RWPE1 (cell line): ENCODE measurements around the gene USP37.
"Not testable (repeated sequence)": the region's sequence is repeated elsewhere in the genome, so short reads cannot be mapped to it uniquely, and the experiment has no call there.

Experiments used
- CTCF ChIA-PET: fragments of 350-600 bp; sonication (Branson Sonifier 250); formaldehyde crosslinking; extraction: SDS; loops from one replicate; lab custom pipeline; 2021; lab: Yijun Ruan, JAX
- POLR2A ChIA-PET: fragments of 400-600 bp; formaldehyde crosslinking; extraction: SDS; loops from one replicate; lab custom pipeline; 2020; ENCODE audit warnings: antibody characterized with exemption; ENCODE audit not compliant: low non-redundant PET; lab: Yijun Ruan, JAX
- DNase-seq: peaks from one replicate; pipeline ENCODE4 v3.0.0; 2012; ENCODE audit warnings: low spot score
- H3K27ac ChIP-seq: fragments of 450-650 bp; 2 replicates; pipeline ENCODE4 v1.5.1; 2017
- CTCF ChIP-seq: fragments of 450-650 bp; conservative IDR thresholded peaks from 2 replicates; pipeline ENCODE4 v1.5.1; 2017; ENCODE audit warnings: low read depth, mild to moderate bottlenecking

Gene USP37

GRCh38 chr2:218557941-218558340 is 10.2 kb downstream of the USP37 start:
- H3K27ac ChIP-seq, result no peak overlapping the region
- TF ChIP-seq CTCF, result no peak
- no peak for DNase-seq
- CTCF ChIA-PET, result interaction anchor here (0.8 kb wide), 1 partner anchor 15 kb away, joined by 4 read pairs; no protein-coding TSS in a partner anchor
- POLR2A ChIA-PET, result no interaction called here

GRCh38 chr2:218555527-218555926 is 12.6 kb downstream of the USP37 start:
- POLR2A ChIA-PET, result no interaction called here
- CTCF ChIA-PET, result no interaction called here
- no peak overlapping the region for H3K27ac ChIP-seq
- DNase-seq, result no peak
- no peak for TF ChIP-seq CTCF

- DNase-seq, CTCF ChIA-PET, H3K27ac ChIP-seq, POLR2A ChIA-PET: not testable (repeated sequence)
These were observed 13.9 kb downstream of the USP37 start for GRCh38 chr2:218554225-218554624.

GRCh38 chr2:218547978-218548377 is 20.2 kb downstream of the USP37 start:
- POLR2A ChIA-PET, result no interaction called here
- CTCF ChIA-PET, result interaction anchor here (0.5 kb wide), 1 partner anchor 12 kb away, joined by 5 read pairs; no protein-coding TSS in a partner anchor
- no peak overlapping the region for H3K27ac ChIP-seq

GRCh38 chr2:218547511-218547910 is 20.6 kb downstream of the USP37 start:
- POLR2A ChIA-PET, result no interaction called here
- CTCF ChIA-PET, result interaction anchor here (0.5 kb wide), 1 partner anchor 13 kb away, joined by 5 read pairs; no protein-coding TSS in a partner anchor

More at GRCh38 chr2:218547978-218548377, 20.2 kb downstream of the USP37 start:
- TF ChIP-seq CTCF, result no peak
- DNase-seq, result no peak

GRCh38 chr2:218546012-218546411 is 22.1 kb downstream of the USP37 start:
- no peak for TF ChIP-seq CTCF
- DNase-seq, result no peak
- H3K27ac ChIP-seq, result no peak overlapping the region
- POLR2A ChIA-PET, result no interaction called here
- CTCF ChIA-PET, result no interaction called here

More at GRCh38 chr2:218547511-218547910, 20.6 kb downstream of the USP37 start:
- no peak for TF ChIP-seq CTCF
- DNase-seq, result no peak
- no peak overlapping the region for H3K27ac ChIP-seq

- DNase-seq, result no peak
- ChIA-PET POLR2A (interaction anchor here (0.7 kb wide), 1 partner anchor 410 kb away, joined by 3 read pairs; no protein-coding TSS in a partner anchor), CTCF (no interaction called here)
- no peak overlapping the region for H3K27ac ChIP-seq
- no peak for TF ChIP-seq CTCF
These were observed 28.1 kb downstream of the USP37 start for GRCh38 chr2:218540015-218540414.
